HG03575 (cell line): ENCODE results near the gene DEPDC7.
"Not testable (repeated sequence)": the region's sequence is repeated elsewhere in the genome, so short reads cannot be mapped to it uniquely, and the experiment has no call there.

ENCODE experiments used
- ATAC-seq: cut with Tn5 transposase; IDR thresholded peaks from one replicate; pipeline ENCODE4 v1.9.1; 2021; ENCODE audit not compliant: unreplicated experiment, insufficient number of reproducible peaks, low FRiP score; ENCODE audit errors: extremely low read depth

The DEPDC7 gene

GRCh38 chr11:33015621-33016551 lies at the start of gene DEPDC7:
DEPDC7 (plus strand) TSS chr11:33015878; CDS start chr11:33015956, 78 bp downstream.
- ATAC-seq = no peak

GRCh38 chr11:32968541-32968940 lies 47.1 kb upstream of the DEPDC7 start:
- ATAC-seq = no peak

GRCh38 chr11:32972233-32972632 lies 43.4 kb upstream of the DEPDC7 start:
- ATAC-seq = not testable (repeated sequence)

- ATAC-seq = no peak
These were observed 42.9 kb upstream of the DEPDC7 start for GRCh38 chr11:32972781-32973180.

- ATAC-seq = no peak
These were observed 33.1 kb upstream of the DEPDC7 start for GRCh38 chr11:32982626-32983025.

GRCh38 chr11:32983506-32983905 lies 32.2 kb upstream of the DEPDC7 start:
- ATAC-seq = no peak

GRCh38 chr11:32985600-32985999 lies 30.1 kb upstream of the DEPDC7 start:
- no peak for ATAC-seq

GRCh38 chr11:32987851-32988250 lies 27.8 kb upstream of the DEPDC7 start:
- no peak for ATAC-seq

- ATAC-seq = no peak
These were observed 25.2 kb upstream of the DEPDC7 start for GRCh38 chr11:32990481-32990880.

GRCh38 chr11:32991427-32991826 lies 24.3 kb upstream of the DEPDC7 start:
- no peak for ATAC-seq

GRCh38 chr11:32991898-32992297 lies 23.8 kb upstream of the DEPDC7 start:
- no peak for ATAC-seq

- ATAC-seq = no peak
These were observed 15.5 kb upstream of the DEPDC7 start for GRCh38 chr11:33000181-33000580.

- no peak for ATAC-seq
These were observed 14.4 kb upstream of the DEPDC7 start for GRCh38 chr11:33001281-33001680.

- no peak for ATAC-seq
These were observed 13.7 kb upstream of the DEPDC7 start for GRCh38 chr11:33001751-33002542.

GRCh38 chr11:33005175-33005574 lies 10.5 kb upstream of the DEPDC7 start:
- ATAC-seq = no peak

- ATAC-seq = no peak
These were observed 9.7 kb upstream of the DEPDC7 start for GRCh38 chr11:33006010-33006409.

GRCh38 chr11:33013755-33014154 lies 1.9 kb upstream of the DEPDC7 start:
- ATAC-seq = no peak

- ATAC-seq = no peak
These were observed 976 bp downstream of the DEPDC7 start for GRCh38 chr11:33016654-33017053.

GRCh38 chr11:33017478-33017877 lies 1.8 kb downstream of the DEPDC7 start:
- ATAC-seq = no peak

GRCh38 chr11:33017965-33018364 lies 2.3 kb downstream of the DEPDC7 start:
- no peak for ATAC-seq
